ENCODE measurements around the gene APH1B.
"Not testable (repeated sequence)": the region's sequence is repeated elsewhere in the genome, so short reads cannot be mapped to it uniquely, and the experiment has no call there.

APH1B gene

GRCh38 chr15:63327648-63328421, 50.4 kb downstream of the APH1B start:
- DNase-seq (ENCODE audit: insufficient read length, low spot score): no peak
- FAIRE-seq: no peak

- FAIRE-seq (no peak), DNase-seq (ENCODE audit: insufficient read length, low spot score) (no peak)
Measured at GRCh38 chr15:63329567-63330350, 52.4 kb downstream of the APH1B start.

GRCh38 chr15:63330926-63331325, 53.5 kb downstream of the APH1B start:
- FAIRE-seq: no peak
- DNase-seq (ENCODE audit: insufficient read length, low spot score): no peak

- no peak for FAIRE-seq
- no peak for DNase-seq (ENCODE audit: insufficient read length, low spot score)
Measured at GRCh38 chr15:63331456-63331855, 54.1 kb downstream of the APH1B start.

- no peak for DNase-seq (ENCODE audit: insufficient read length, low spot score)
Measured at GRCh38 chr15:63332367-63333124, 55.1 kb downstream of the APH1B start.

GRCh38 chr15:63334821-63335220, 57.4 kb downstream of the APH1B start:
- DNase-seq (ENCODE audit: insufficient read length, low spot score) (no peak), FAIRE-seq (no peak)

More at GRCh38 chr15:63332367-63333124, 55.1 kb downstream of the APH1B start:
- no peak for FAIRE-seq

GRCh38 chr15:63335543-63336240, 58.3 kb downstream of the APH1B start:
- no peak for DNase-seq (ENCODE audit: insufficient read length, low spot score)
- no peak for FAIRE-seq

- DNase-seq (ENCODE audit: insufficient read length, low spot score) (no peak), FAIRE-seq (no peak)
Measured at GRCh38 chr15:63337046-63337445, 59.6 kb downstream of the APH1B start.

- FAIRE-seq: no peak
- no peak for DNase-seq (ENCODE audit: insufficient read length, low spot score)
Measured at GRCh38 chr15:63338170-63338569, 60.8 kb downstream of the APH1B start.

GRCh38 chr15:63339006-63339766, 61.8 kb downstream of the APH1B start:
- FAIRE-seq: no peak
- DNase-seq (ENCODE audit: insufficient read length, low spot score): no peak

- FAIRE-seq: no peak
- no peak for DNase-seq (ENCODE audit: insufficient read length, low spot score)
Measured at GRCh38 chr15:63339836-63340235, 62.4 kb downstream of the APH1B start.

- DNase-seq (ENCODE audit: insufficient read length, low spot score): no peak
- no peak for FAIRE-seq
Measured at GRCh38 chr15:63340353-63340752, 62.9 kb downstream of the APH1B start.

GRCh38 chr15:63340878-63341277, 63.5 kb downstream of the APH1B start:
- no peak for FAIRE-seq
- no peak for DNase-seq (ENCODE audit: insufficient read length, low spot score)

GRCh38 chr15:63341898-63342297, 64.5 kb downstream of the APH1B start:
- FAIRE-seq: no peak
- DNase-seq (ENCODE audit: insufficient read length, low spot score): no peak

- FAIRE-seq: not testable (repeated sequence)
- peak; percentile 37 for DNase-seq (ENCODE audit: insufficient read length, low spot score)
Measured at GRCh38 chr15:63342996-63343562, 65.7 kb downstream of the APH1B start.

- DNase-seq (ENCODE audit: insufficient read length, low spot score): no peak
- no peak for FAIRE-seq
Measured at GRCh38 chr15:63344731-63345390, 67.5 kb downstream of the APH1B start.

GRCh38 chr15:63345391-63345752, 68.0 kb downstream of the APH1B start:
- no peak for DNase-seq (ENCODE audit: insufficient read length, low spot score)
- no peak for FAIRE-seq

GRCh38 chr15:63347074-63347857, 69.9 kb downstream of the APH1B start:
- FAIRE-seq (no peak), DNase-seq (ENCODE audit: insufficient read length, low spot score) (no peak)
